PC-9 (cell line): Measurements from ENCODE around the gene TDRD1. TPM values are rescaled to one million over a fixed set of nuclear protein-coding genes. Genes with fewer than 3 reads are reported as not detected.
A peak's percentile ranks its signal among the peaks of the same experiment; 100 is the strongest.

Experiments
- BruUV-seq: library from RNA; stranded (reverse); fragments of 400-500 nt; replicated peaks from 2 replicates; lab custom pipeline; 2021; lab: Mats Ljungman, UMichigan
- CTCF ChIA-PET: fragments of 300-600 bp; sonication (Branson Sonifier 250); formaldehyde crosslinking; loops from one replicate; lab custom pipeline; 2022; ENCODE audit warnings: antibody characterized with exemption; lab: Charles Lee
- POLR2A ChIA-PET: fragments of 300-600 bp; sonication (Branson Sonifier 250); formaldehyde crosslinking; loops from one replicate; lab custom pipeline; 2022; ENCODE audit warnings: antibody characterized with exemption; ENCODE audit not compliant: unreplicated experiment; lab: Charles Lee
- DNase-seq, 2 experiments: peaks; one replicate each; pipeline versions ENCODE4 v3.0.0 to v3.0.0-alpha.2; 2015 to 2022; ENCODE audit warnings: mixed read lengths in 1 of 2
- H2AFZ ChIP-seq: fragments of 200-600 bp; sonication (generic); 2 replicates; pipeline ENCODE4 v1.8.1; 2017; ENCODE audit warnings: antibody characterized with exemption
- H3F3A ChIP-seq: fragments of 200-600 bp; sonication (generic); 2 replicates; pipeline ENCODE4 v1.8.1; 2017; ENCODE audit warnings: antibody characterized with exemption, mild to moderate bottlenecking, low read depth; ENCODE audit not compliant: insufficient read depth
- H3K27ac ChIP-seq: fragments of 200-600 bp; sonication (generic); 2 replicates; pipeline ENCODE4 v1.6.1; 2016; ENCODE audit warnings: mixed run types
- H3K27me3 ChIP-seq: fragments of 200-600 bp; sonication (generic); 2 replicates; pipeline ENCODE4 v1.6.1; 2016; ENCODE audit warnings: low read depth, mixed run types; ENCODE audit not compliant: insufficient read depth
- H3K36me3 ChIP-seq: fragments of 200-600 bp; sonication (generic); 2 replicates; pipeline ENCODE4 v1.6.1; 2016; ENCODE audit warnings: low read depth, mixed run types
- H3K4me1 ChIP-seq: fragments of 200-600 bp; sonication (generic); replicated peaks from 2 replicates; pipeline ENCODE4 v1.6.1; 2016; ENCODE audit warnings: mixed run types; ENCODE audit not compliant: insufficient read depth
- H3K4me2 ChIP-seq: fragments of 200-600 bp; sonication (generic); 2 replicates; pipeline ENCODE4 v1.6.1; 2017; ENCODE audit warnings: mixed run types
- H3K4me3 ChIP-seq: fragments of 200-600 bp; sonication (generic); 2 replicates; pipeline ENCODE4 v1.6.1; 2016; ENCODE audit warnings: mixed run types
- H3K79me2 ChIP-seq: fragments of 200-600 bp; sonication (generic); 2 replicates; pipeline ENCODE4 v1.6.1; 2017; ENCODE audit warnings: low read depth, mixed run types
- H3K9me2 ChIP-seq: fragments of 200-600 bp; sonication (generic); 2 replicates; pipeline ENCODE4 v1.8.1; 2017; ENCODE audit warnings: mild to moderate bottlenecking; ENCODE audit not compliant: insufficient read depth
- H3K9me3 ChIP-seq: fragments of 200-600 bp; sonication (generic); 2 replicates; pipeline ENCODE4 v1.8.1; 2016; ENCODE audit warnings: low read depth; ENCODE audit not compliant: insufficient read depth
- H4K20me1 ChIP-seq: fragments of 200-600 bp; sonication (generic); 2 replicates; pipeline ENCODE4 v1.8.1; 2017; ENCODE audit not compliant: insufficient read depth
- EZH2 ChIP-seq: fragments of 200-600 bp; sonication (generic); IDR thresholded peaks from 2 replicates; pipeline ENCODE4 v1.8.0; 2017; ENCODE audit warnings: antibody characterized with exemption, low read depth
- intact Hi-C: fragments of 100-400 bp; cut with micrococcal nuclease; formaldehyde crosslinking; loops from one replicate; pipeline ENCODE4 v1.10.0; 2022; ENCODE audit not compliant: unreplicated experiment
- total RNA-seq: library from RNA; stranded (reverse); gene quantifications from 2 replicates; pipeline ENCODE4 v1.2.3, GENCODE V29; 2021
- TF ChIP-seq, protein P1 (sequence below): fragments of 200-600 bp; sonication (generic); conservative IDR thresholded peaks from 2 replicates; pipeline ENCODE4 v1.6.1; 2017; ENCODE audit warnings: mixed run types, antibody characterized with exemption, mild to moderate bottlenecking, moderate library complexity

Gene TDRD1
- total RNA-seq, 1 experiment from 2014 or later, result not detected

DNA sequence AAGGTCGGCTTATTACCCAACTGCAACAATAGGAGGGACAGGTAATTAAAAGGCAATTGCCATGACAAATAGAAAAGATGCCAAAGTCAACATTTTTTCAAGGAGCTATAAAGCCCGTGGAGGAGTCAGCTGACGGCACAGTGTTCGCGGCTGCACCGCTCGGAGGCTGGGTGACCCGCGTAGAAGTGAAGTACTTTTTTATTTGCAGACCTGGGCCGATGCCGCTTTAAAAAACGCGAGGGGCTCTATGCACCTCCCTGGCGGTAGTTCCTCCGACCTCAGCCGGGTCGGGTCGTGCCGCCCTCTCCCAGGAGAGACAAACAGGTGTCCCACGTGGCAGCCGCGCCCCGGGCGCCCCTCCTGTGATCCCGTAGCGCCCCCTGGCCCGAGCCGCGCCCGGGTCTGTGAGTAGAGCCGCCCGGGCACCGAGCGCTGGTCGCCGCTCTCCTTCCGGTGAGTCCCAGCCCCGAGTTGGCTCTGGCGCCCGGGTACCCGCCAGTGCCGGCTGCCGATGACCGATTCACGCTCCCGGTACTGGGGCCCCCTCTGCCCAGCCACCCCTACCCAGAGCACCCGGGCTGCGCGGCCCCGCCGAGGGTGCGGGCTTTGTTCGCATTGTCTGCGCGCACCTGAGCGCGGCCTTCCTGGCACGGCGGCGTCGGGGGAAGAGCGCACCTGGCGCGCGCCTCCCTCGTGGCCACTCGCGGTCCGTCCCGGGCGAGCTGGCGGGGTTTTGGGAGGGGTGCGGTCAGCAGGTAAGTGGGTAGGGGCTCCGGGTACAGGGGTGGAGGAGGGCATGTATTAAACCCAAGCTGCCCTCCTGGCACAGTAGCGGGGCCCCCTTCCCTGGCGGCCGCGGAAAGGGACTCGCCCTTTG is 60.2 kb downstream of the TDRD1 start, which contains the start of gene VWA2:
VWA2 (plus strand) TSS at position 138 of the 877 bp plus-strand sequence. CDS start 9,460 bp downstream, outside the sequence.
- H3K4me3 ChIP-seq, result no peak within 1 kb of the TSS
- no peaks in the 10 kb centered on the region for H3K79me2 ChIP-seq
- no peaks in the 10 kb centered on the region for H3K36me3 ChIP-seq
- ChIA-PET CTCF (no interaction called here), POLR2A (interaction anchor here (0.6 kb wide), 1 partner anchor 14 kb away, joined by 11 read pairs; no protein-coding TSS in a partner anchor)
- no peaks in the 10 kb centered on the region for H3F3A ChIP-seq
- no peaks in the 10 kb centered on the region for H3K9me2 ChIP-seq
- H3K9me3 ChIP-seq, result no peaks in the 10 kb centered on the region
- BruUV-seq, result no TSS peak
- no peak within 1 kb of the TSS for H2AFZ ChIP-seq
- H3K4me2 ChIP-seq, result peak within 1 kb of the TSS; percentile 23; the same call in 1 of the 2 replicates
- no peak within 1 kb of the TSS for H3K27ac ChIP-seq
- no peaks in the 10 kb centered on the region for H3K4me1 ChIP-seq
- TF ChIP-seq, protein P1, sequence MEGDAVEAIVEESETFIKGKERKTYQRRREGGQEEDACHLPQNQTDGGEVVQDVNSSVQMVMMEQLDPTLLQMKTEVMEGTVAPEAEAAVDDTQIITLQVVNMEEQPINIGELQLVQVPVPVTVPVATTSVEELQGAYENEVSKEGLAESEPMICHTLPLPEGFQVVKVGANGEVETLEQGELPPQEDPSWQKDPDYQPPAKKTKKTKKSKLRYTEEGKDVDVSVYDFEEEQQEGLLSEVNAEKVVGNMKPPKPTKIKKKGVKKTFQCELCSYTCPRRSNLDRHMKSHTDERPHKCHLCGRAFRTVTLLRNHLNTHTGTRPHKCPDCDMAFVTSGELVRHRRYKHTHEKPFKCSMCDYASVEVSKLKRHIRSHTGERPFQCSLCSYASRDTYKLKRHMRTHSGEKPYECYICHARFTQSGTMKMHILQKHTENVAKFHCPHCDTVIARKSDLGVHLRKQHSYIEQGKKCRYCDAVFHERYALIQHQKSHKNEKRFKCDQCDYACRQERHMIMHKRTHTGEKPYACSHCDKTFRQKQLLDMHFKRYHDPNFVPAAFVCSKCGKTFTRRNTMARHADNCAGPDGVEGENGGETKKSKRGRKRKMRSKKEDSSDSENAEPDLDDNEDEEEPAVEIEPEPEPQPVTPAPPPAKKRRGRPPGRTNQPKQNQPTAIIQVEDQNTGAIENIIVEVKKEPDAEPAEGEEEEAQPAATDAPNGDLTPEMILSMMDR, result no peak
- no peak for TF ChIP-seq EZH2
- H3K27me3 ChIP-seq, result no peaks in the 10 kb centered on the region
- peak in 1 of 2 experiments; percentile 27 for DNase-seq
- intact Hi-C loops, result no loop called here
- no peaks in the 10 kb centered on the region for H4K20me1 ChIP-seq

DNA sequence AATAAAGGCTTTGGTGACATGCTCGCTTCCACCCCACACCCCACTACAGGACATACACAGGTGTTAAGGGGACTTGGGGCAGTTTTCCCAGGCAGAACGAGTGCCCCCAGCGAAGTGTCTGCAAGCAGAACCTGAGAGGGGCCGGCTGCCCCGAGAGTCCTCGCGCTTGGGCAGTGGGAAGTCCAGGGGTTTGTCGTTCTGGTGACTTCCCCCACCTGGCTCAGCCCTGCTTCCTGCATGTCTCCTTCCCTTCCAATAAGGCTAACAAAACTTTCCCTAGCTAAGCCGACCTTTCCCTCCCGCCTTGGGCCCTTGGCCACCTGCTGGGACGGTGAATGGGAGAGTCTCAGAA is 60.8 kb downstream of the TDRD1 start:
- TF ChIP-seq EZH2, result no peak
- TF ChIP-seq, protein P1, result no peak
- DNase-seq, result no peak
- intact Hi-C loops, result no loop called here
- no peak overlapping the region for H3K4me2 ChIP-seq
- no peaks in the 10 kb centered on the region for H3F3A ChIP-seq
- no peaks in the 10 kb centered on the region for H4K20me1 ChIP-seq
- H3K4me1 ChIP-seq, result peaks cover 4% of the 10 kb centered on the region
- no peaks in the 10 kb centered on the region for H3K36me3 ChIP-seq
- no peaks in the 10 kb centered on the region for H3K9me3 ChIP-seq
- POLR2A ChIA-PET, result no interaction called here
- BruUV-seq, result no TSS peak
- no peak overlapping the region for H3K27ac ChIP-seq
- no peak overlapping the region for H2AFZ ChIP-seq
- CTCF ChIA-PET, result no interaction called here
- H3K4me3 ChIP-seq, result no peak overlapping the region
- no peaks in the 10 kb centered on the region for H3K79me2 ChIP-seq
- no peaks in the 10 kb centered on the region for H3K27me3 ChIP-seq
- no peaks in the 10 kb centered on the region for H3K9me2 ChIP-seq

DNA sequence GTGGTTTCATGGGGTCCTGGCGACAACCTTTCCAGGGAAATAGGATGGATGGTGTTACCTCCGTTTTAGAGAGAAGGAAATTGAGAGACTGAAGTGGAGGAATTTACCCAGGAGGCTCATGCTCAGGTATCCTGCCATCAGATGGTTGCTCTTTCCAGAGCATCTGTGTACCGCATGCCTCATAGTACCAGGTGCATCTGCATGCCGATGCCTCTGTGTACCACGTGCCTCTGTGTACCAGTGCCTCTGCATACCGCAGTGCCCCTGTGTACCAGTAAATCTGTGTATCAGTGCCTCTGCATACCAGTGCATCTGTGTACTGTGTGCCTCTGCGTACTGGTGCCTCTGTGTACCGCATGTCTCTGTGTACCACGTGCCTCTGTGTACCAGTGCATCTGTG is 63.1 kb downstream of the TDRD1 start:
- Histone ChIP-seq H3K79me2 (no peaks in the 10 kb centered on the region), H3K27ac (no peak overlapping the region), H3F3A (peaks cover 3% of the 10 kb centered on the region; the same call in 1 of the 2 replicates), H3K9me3 (no peaks in the 10 kb centered on the region), H3K9me2 (no peaks in the 10 kb centered on the region), H4K20me1 (no peaks in the 10 kb centered on the region), H3K4me2 (no peak overlapping the region), H3K4me1 (peaks cover 25% of the 10 kb centered on the region), H3K4me3 (no peak overlapping the region), H2AFZ (no peak overlapping the region), H3K36me3 (no peaks in the 10 kb centered on the region), H3K27me3 (no peaks in the 10 kb centered on the region)
- CTCF ChIA-PET, result no interaction called here
- no peak for DNase-seq
- POLR2A ChIA-PET, result no interaction called here
- TF ChIP-seq, protein P1, result no peak
- TF ChIP-seq EZH2, result no peak
- no TSS peak for BruUV-seq
- intact Hi-C loops, result no loop called here
